ENCODE measurements around the gene LOC101059915.
"Not testable (repeated sequence)": the region's sequence is repeated elsewhere in the genome, so short reads cannot be mapped to it uniquely, and the experiment has no call there.

LOC101059915 gene

GRCh38 chrX:71698299-71699022 is 31.1 kb downstream of the LOC101059915 start:
- not testable (repeated sequence) for H2BK12ac ChIP-seq (ENCODE audit: low read length); H4K91ac ChIP-seq (ENCODE audit: low read depth, low read length, poor library complexity); H4K8ac ChIP-seq (ENCODE audit: low read depth, low read length); H3K36me3 ChIP-seq (replicated peaks in 1 of 2; ENCODE audit: control insufficient read depth in 2 of 2, insufficient read depth in 2 of 2, low read length in 2 of 2); H3K14ac ChIP-seq (ENCODE audit: low read length); H2AK5ac ChIP-seq (ENCODE audit: low read depth, low read length); H3K27ac ChIP-seq (replicated peaks; ENCODE audit: low read length); H3K4me1 ChIP-seq (ENCODE audit: control insufficient read depth in 2 of 2, insufficient read depth in 1 of 2, low read depth in 1 of 2, low read length in 2 of 2); H3K9me3 ChIP-seq (replicated peaks in 1 of 2; ENCODE audit: control insufficient read depth in 2 of 2, insufficient read depth in 1 of 2, low read depth in 1 of 2, low read length in 2 of 2); H3K4me3 ChIP-seq (ENCODE audit: low read length in 2 of 2); H2AFZ ChIP-seq (ENCODE audit: low read length); H2BK120ac ChIP-seq (ENCODE audit: low read depth, low read length); H3K79me1 ChIP-seq (ENCODE audit: low read depth, low read length); H3K27me3 ChIP-seq (ENCODE audit: control insufficient read depth in 3 of 3, insufficient read depth in 3 of 3, low read depth in 1 of 3, low read length in 3 of 3); H3K4me2 ChIP-seq (ENCODE audit: insufficient read depth, low read length, poor library complexity, severe bottlenecking); H3K4ac ChIP-seq (ENCODE audit: low read length); H2BK5ac ChIP-seq (ENCODE audit: low read length); H3K18ac ChIP-seq (ENCODE audit: low read length); DNase-seq (ENCODE audit: low spot score); H2BK15ac ChIP-seq (ENCODE audit: low read length); H3K23ac ChIP-seq (ENCODE audit: low read depth, low read length, poor library complexity); H3K9ac ChIP-seq (ENCODE audit: low read depth, low read length, poor library complexity)
- WGBS, 2 donors (ENCODE audit: extremely low coverage in 2 of 2, insufficient read length in 2 of 2, insufficient replicate concordance in 1 of 2) = no CpG with 5 or more reads among the region's 12 CpGs

- not testable (repeated sequence) for H3K27me3 ChIP-seq (ENCODE audit: control insufficient read depth in 3 of 3, insufficient read depth in 3 of 3, low read depth in 1 of 3, low read length in 3 of 3); H2BK120ac ChIP-seq (ENCODE audit: low read depth, low read length); H2BK12ac ChIP-seq (ENCODE audit: low read length); H3K4ac ChIP-seq (ENCODE audit: low read length); H3K23ac ChIP-seq (ENCODE audit: low read depth, low read length, poor library complexity); H3K18ac ChIP-seq (ENCODE audit: low read length); H4K8ac ChIP-seq (ENCODE audit: low read depth, low read length); H3K79me1 ChIP-seq (ENCODE audit: low read depth, low read length); H2AFZ ChIP-seq (ENCODE audit: low read length); H3K9me3 ChIP-seq (replicated peaks in 1 of 2; ENCODE audit: control insufficient read depth in 2 of 2, insufficient read depth in 1 of 2, low read depth in 1 of 2, low read length in 2 of 2); H3K14ac ChIP-seq (ENCODE audit: low read length); H3K27ac ChIP-seq (replicated peaks; ENCODE audit: low read length); H3K9ac ChIP-seq (ENCODE audit: low read depth, low read length, poor library complexity); H4K91ac ChIP-seq (ENCODE audit: low read depth, low read length, poor library complexity); DNase-seq (ENCODE audit: low spot score); H3K4me2 ChIP-seq (ENCODE audit: insufficient read depth, low read length, poor library complexity, severe bottlenecking); H2BK15ac ChIP-seq (ENCODE audit: low read length); H3K36me3 ChIP-seq (replicated peaks in 1 of 2; ENCODE audit: control insufficient read depth in 2 of 2, insufficient read depth in 2 of 2, low read length in 2 of 2); H3K4me3 ChIP-seq (ENCODE audit: low read length in 2 of 2); H3K4me1 ChIP-seq (ENCODE audit: control insufficient read depth in 2 of 2, insufficient read depth in 1 of 2, low read depth in 1 of 2, low read length in 2 of 2); H2AK5ac ChIP-seq (ENCODE audit: low read depth, low read length); H2BK5ac ChIP-seq (ENCODE audit: low read length)
- no CpG with 5 or more reads among the region's 4 CpGs for WGBS, 2 donors (ENCODE audit: extremely low coverage in 2 of 2, insufficient read length in 2 of 2, insufficient replicate concordance in 1 of 2)
Measured at GRCh38 chrX:71699023-71699344, 31.6 kb downstream of the LOC101059915 start.

DNA sequence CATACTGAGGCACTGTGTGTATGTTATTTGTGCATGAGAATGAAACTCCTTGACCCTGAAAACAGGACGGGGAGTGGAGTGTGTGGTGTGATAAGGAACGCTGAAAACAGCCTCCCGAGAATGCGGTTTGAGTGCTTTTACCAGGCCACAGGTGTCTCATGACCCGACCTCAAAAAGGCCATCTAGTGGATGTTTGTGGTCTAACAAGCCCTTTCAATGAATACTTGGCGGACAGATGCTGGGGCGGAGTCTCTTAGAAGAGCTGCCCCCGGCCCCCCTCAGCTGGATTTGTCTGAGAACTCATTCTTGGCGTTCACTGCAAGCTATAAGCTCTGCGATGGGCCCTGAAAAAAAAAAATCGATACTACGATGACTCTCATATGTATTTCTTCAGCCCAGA is 35.5 kb downstream of the LOC101059915 start:
- not testable (repeated sequence) for H2AK5ac ChIP-seq (ENCODE audit: low read depth, low read length); H2BK120ac ChIP-seq (ENCODE audit: low read depth, low read length); H2BK12ac ChIP-seq (ENCODE audit: low read length); H3K36me3 ChIP-seq (replicated peaks in 1 of 2; ENCODE audit: control insufficient read depth in 2 of 2, insufficient read depth in 2 of 2, low read length in 2 of 2); H3K9me3 ChIP-seq (replicated peaks in 1 of 2; ENCODE audit: control insufficient read depth in 2 of 2, insufficient read depth in 1 of 2, low read depth in 1 of 2, low read length in 2 of 2); H3K18ac ChIP-seq (ENCODE audit: low read length); H2BK5ac ChIP-seq (ENCODE audit: low read length); H3K4me3 ChIP-seq (ENCODE audit: low read length in 2 of 2); H3K9ac ChIP-seq (ENCODE audit: low read depth, low read length, poor library complexity); H2AFZ ChIP-seq (ENCODE audit: low read length); H3K79me1 ChIP-seq (ENCODE audit: low read depth, low read length); H3K4ac ChIP-seq (ENCODE audit: low read length); H4K91ac ChIP-seq (ENCODE audit: low read depth, low read length, poor library complexity); H3K4me1 ChIP-seq (ENCODE audit: control insufficient read depth in 2 of 2, insufficient read depth in 1 of 2, low read depth in 1 of 2, low read length in 2 of 2); H4K8ac ChIP-seq (ENCODE audit: low read depth, low read length); H3K27ac ChIP-seq (replicated peaks; ENCODE audit: low read length); DNase-seq (ENCODE audit: low spot score); H3K4me2 ChIP-seq (ENCODE audit: insufficient read depth, low read length, poor library complexity, severe bottlenecking); H2BK15ac ChIP-seq (ENCODE audit: low read length); H3K23ac ChIP-seq (ENCODE audit: low read depth, low read length, poor library complexity); H3K14ac ChIP-seq (ENCODE audit: low read length); H3K27me3 ChIP-seq (ENCODE audit: control insufficient read depth in 3 of 3, insufficient read depth in 3 of 3, low read depth in 1 of 3, low read length in 3 of 3)
- WGBS, 2 donors (ENCODE audit: extremely low coverage in 2 of 2, insufficient read length in 2 of 2, insufficient replicate concordance in 1 of 2) = no CpG with 5 or more reads among the region's 12 CpGs

DNA sequence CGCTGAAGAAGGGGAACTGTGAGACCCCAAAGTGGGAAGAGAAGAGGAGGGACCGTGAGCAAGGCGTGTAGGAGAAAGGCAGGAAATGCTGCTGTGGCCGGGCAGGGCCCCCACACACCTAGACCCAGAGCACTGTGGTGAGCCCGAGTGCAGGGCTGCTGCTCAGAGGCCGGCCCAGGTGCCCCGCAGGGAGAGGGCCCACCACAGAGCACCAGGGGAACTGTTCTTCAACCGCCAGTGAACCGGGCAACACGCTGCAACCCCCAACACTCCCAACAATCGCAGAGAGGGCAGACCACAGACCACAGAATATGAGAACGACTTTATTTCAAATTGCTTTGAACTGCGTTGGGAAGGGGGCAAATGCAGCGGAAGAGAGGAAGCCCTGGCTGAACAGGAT is 46.7 kb downstream of the LOC101059915 start:
- H2BK15ac ChIP-seq (ENCODE audit: low read length); H3K18ac ChIP-seq (ENCODE audit: low read length); DNase-seq (ENCODE audit: low spot score); H2BK120ac ChIP-seq (ENCODE audit: low read depth, low read length); H3K4me3 ChIP-seq (ENCODE audit: low read length in 2 of 2); H3K9ac ChIP-seq (ENCODE audit: low read depth, low read length, poor library complexity); H3K4me1 ChIP-seq (ENCODE audit: control insufficient read depth in 2 of 2, insufficient read depth in 1 of 2, low read depth in 1 of 2, low read length in 2 of 2); H3K4ac ChIP-seq (ENCODE audit: low read length); H3K14ac ChIP-seq (ENCODE audit: low read length); H3K27ac ChIP-seq (replicated peaks; ENCODE audit: low read length); H3K36me3 ChIP-seq (replicated peaks in 1 of 2; ENCODE audit: control insufficient read depth in 2 of 2, insufficient read depth in 2 of 2, low read length in 2 of 2); H2BK5ac ChIP-seq (ENCODE audit: low read length); H3K23ac ChIP-seq (ENCODE audit: low read depth, low read length, poor library complexity); H4K91ac ChIP-seq (ENCODE audit: low read depth, low read length, poor library complexity); H3K4me2 ChIP-seq (ENCODE audit: insufficient read depth, low read length, poor library complexity, severe bottlenecking); H3K27me3 ChIP-seq (ENCODE audit: control insufficient read depth in 3 of 3, insufficient read depth in 3 of 3, low read depth in 1 of 3, low read length in 3 of 3); H2AFZ ChIP-seq (ENCODE audit: low read length); H3K9me3 ChIP-seq (replicated peaks in 1 of 2; ENCODE audit: control insufficient read depth in 2 of 2, insufficient read depth in 1 of 2, low read depth in 1 of 2, low read length in 2 of 2); H3K79me1 ChIP-seq (ENCODE audit: low read depth, low read length); H2BK12ac ChIP-seq (ENCODE audit: low read length); H2AK5ac ChIP-seq (ENCODE audit: low read depth, low read length); H4K8ac ChIP-seq (ENCODE audit: low read depth, low read length): not testable (repeated sequence)
- WGBS, 2 donors (ENCODE audit: extremely low coverage in 2 of 2, insufficient read length in 2 of 2, insufficient replicate concordance in 1 of 2) = no CpG with 5 or more reads among the region's 14 CpGs
